ENCODE measurements around the gene ETF1.

- TF ChIP-seq POLR2A (IDR thresholded peaks at IDR 0.05) (no peak), CTCF (IDR thresholded peaks at IDR 0.05) (no peak)
Measured at GRCh38 chr5:138554143-138554542, 11.1 kb upstream of the ETF1 start.

Data from breast epithelium (tissue), 3 donors.